Left forelimb (tissue), 1 donor: ENCODE data around the gene FBXL7.

Source experiments
- DNase-seq: peaks from one replicate; pipeline ENCODE4 v3.0.0-alpha.2; 2018; ENCODE audit warnings: low spot score

FBXL7 gene

GRCh38 chr5:15544039-15544438 is 44.1 kb downstream of the FBXL7 start:
- no peak for DNase-seq

- DNase-seq: no peak
These were observed 45.1 kb downstream of the FBXL7 start for GRCh38 chr5:15545082-15545481.

GRCh38 chr5:15547261-15547839 is 47.4 kb downstream of the FBXL7 start:
- DNase-seq: no peak

DNA sequence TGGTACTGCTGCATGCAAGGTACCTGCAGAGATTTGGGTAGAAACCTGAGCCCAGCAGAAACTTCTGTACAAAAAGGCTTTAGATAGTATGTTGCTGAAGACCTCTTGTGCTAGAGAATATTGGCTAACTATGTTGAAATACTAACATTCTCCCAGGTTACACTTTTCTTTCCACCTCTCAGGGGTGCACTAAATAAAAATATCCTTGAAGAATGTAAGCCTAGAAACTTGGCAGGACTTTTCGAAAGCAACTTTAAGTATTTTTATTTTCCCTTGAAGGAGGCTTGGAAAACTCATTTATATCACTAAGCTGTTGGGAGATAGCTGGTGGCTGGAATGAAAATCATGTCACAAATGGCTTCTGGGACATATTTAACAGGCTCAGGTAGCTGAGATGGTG is 50.0 kb downstream of the FBXL7 start:
- no peak for DNase-seq

DNA sequence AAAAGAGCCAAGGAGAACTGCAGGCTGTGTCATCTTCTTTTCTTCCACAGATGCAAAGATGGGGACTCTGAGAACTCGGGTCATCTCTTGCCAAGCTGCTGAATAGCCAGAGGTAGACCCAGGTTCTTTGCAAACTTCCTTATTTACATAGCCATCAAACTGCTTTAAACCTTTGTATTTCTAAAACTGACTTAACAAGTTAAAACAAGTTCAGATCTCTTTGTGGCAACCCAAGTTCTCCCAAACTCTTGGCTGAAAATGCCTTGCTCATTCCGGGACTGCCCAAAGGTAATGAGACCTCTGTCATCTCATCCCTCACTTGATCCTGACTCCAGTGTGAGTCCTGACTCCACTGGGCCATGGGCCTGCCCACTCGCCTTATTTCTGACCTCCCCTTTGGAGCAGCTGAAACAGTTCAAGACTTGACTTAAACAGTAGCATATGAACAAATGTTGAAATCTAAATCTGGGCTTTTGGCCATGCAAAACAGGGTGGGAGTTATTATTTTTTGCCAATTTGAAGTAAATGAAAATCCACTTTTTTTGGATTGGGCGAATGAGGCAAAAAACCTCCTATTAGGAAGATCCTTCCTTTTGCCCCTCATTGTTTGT is 50.6 kb downstream of the FBXL7 start:
- no peak for DNase-seq

- no peak for DNase-seq
These were observed 51.1 kb downstream of the FBXL7 start for GRCh38 chr5:15551113-15551504.

DNA sequence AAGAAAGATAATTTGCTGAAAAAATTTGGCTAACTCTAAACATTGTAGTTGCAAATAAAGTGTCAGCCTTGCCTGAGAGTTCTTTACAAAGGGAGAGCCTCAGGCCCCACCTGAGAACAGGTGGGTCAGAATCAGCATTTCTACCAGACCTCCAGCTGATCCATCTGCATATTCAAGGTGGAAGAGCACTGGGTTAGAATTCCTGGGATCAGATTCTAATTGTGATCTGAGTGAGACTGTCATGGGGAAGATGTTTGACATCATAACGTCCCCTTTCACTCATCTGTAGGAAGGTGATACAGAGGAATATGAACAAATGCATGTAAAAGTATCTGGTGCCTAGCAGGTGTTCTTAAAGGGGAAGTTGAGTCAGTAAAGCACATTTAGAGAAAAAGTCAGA is 54.6 kb downstream of the FBXL7 start:
- DNase-seq: no peak

GRCh38 chr5:15555176-15555575 is 55.2 kb downstream of the FBXL7 start:
- DNase-seq: no peak

DNA sequence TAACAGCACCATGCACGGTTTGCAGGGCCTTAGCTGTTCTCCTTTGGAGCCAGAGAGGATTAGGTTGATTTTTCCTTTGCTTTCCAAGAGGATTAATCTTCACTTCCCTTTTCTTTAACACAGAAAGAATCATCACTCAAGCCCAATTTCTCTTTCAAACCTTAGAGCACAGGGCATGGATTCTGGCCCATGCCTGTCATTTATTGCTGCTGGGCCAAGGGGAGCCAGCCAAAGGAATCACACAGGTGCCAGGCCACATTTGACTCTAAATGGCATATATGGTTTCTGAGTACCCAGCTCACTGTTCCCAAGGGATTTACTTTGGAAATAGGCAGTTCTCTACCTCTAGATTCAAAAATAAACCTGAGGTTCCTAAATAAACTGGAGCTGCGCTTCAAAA is 58.3 kb downstream of the FBXL7 start:
- DNase-seq: no peak

DNA sequence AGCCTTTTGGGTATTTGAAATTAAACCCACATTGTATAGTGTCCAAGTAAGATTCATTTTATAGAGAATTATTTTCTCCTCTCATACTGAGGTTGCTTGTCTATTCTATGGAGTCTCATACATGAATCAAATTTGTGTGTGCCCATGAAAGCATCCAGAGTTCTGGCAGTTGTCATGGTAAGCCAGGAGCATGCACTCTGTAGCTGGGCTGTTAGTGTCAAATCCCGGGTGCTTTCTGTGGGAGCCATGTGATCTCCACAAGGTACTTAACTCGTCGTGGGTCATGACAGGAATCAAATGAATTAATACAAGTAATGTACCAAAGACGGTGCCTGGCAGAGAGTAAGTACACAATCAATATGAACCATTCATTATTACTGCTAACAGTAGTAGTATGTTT is 58.7 kb downstream of the FBXL7 start:
- DNase-seq: no peak

DNA sequence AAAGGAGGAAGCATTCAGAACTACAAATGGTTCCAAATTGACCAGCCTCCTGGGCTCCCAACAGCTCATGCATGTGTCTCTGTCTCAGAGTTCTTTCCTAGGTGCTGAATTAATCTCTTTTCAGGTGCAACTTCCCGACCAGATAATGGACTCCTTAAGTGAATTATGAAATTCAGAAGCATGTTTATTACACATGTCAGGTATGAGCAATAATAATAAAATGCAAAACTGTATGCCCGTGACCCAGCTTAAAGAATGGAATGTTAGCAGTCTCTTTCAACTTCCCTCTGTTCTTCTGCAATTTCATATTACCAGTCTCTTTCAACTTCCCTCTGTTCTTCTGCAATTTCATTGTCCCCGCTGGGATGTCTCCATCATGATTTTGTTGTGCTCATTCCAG is 60.4 kb downstream of the FBXL7 start:
- DNase-seq: no peak

DNA sequence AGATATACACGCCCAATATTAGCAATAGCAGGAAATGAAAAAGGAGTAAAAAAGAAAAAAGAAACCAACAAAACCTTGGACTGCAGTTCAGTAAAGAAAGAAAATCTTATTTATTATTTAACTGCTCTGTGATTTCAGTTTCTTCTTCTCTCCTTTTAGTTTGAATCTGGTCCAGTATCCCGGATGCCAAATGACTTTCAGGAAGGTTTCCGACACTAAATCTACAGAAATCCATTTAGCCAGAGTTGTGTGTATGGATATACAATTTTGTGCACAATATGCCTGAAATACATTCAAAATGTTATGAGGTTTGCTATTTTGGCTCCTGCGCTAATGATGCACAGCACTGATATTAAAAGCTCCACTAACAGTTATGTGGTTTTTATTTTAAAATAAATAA is 64.5 kb downstream of the FBXL7 start:
- DNase-seq: no peak

DNA sequence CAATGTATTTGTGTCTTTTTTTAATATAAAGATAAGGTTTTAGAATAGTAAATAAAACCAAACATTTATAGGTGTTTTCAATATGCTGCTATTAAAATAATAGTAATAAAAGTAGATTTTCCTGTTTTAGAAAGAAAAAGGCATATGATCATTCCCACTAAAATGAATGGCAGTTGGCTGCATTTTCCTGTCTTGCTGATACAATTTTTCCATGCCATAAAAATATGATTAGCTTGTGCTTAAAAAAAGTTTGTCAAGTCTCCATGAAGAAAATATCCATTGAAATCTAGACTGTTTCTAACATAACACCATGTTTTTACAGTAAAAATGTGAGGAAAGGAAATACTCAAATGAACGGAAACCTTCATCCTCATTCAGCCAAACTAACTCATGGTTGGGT is 65.0 kb downstream of the FBXL7 start:
- DNase-seq: no peak

GRCh38 chr5:15566306-15566705 is 66.3 kb downstream of the FBXL7 start:
- DNase-seq: no peak

DNA sequence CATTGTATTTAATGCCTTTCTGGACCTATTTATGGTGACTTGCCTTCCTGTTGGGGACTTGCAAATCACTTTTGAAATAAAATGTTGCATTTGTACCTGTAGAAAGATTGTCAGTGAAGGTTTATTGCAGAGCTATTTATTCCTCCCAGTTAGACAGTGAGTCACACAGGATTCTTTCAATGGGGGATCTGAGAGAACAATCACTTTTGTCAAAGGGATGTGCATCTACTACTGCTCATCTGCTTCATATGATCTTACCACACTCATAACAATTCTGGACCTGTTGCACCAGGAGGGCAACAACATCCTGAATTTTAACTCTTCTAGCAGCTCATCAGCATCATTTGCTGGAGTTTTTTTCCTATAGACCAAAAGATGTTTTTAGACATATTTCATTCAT is 66.8 kb downstream of the FBXL7 start:
- no peak for DNase-seq

DNA sequence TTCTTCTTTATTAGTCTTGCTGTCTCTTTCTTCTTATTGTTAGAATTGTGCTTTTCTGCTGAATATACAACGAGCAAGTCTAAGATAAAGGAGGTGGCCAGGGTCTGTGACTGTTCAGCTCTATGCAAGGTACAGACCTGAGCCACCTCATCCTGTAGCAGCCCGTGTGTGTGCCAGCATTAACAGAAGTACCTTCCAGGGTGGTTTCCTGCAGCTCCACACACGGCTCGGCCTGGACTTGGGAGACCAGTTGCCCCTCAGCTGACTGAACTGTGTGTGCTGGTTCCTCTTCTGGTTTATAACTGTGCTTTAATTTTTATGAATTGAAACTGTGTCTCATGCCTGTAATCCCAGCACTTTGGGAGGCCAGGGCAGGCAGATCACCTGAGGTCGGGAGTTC is 70.5 kb downstream of the FBXL7 start:
- no peak for DNase-seq

GRCh38 chr5:15571081-15571480 is 71.1 kb downstream of the FBXL7 start:
- no peak for DNase-seq

DNA sequence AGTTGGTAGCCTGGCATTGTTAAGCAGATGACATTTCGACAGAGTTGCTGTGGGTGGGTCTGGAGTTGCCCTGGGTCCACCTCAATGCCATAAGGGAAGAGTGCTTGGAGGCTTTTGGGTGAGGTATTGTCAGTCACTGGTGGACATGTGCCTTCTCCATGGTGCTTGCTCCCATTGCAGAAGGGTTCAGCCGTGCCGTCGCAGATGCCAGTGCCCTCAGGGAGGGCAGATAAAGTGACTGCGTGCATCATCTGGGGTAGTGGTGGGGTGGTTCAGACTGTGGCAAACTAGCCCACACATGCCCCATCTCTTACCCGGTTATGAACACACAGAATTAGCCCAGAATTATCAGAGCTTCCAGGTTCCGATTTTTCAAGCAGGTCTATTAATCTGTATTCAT is 71.6 kb downstream of the FBXL7 start:
- DNase-seq: no peak

GRCh38 chr5:15573590-15573989 is 73.6 kb downstream of the FBXL7 start:
- no peak for DNase-seq

- DNase-seq: no peak
These were observed 74.1 kb downstream of the FBXL7 start for GRCh38 chr5:15574128-15574527.

DNA sequence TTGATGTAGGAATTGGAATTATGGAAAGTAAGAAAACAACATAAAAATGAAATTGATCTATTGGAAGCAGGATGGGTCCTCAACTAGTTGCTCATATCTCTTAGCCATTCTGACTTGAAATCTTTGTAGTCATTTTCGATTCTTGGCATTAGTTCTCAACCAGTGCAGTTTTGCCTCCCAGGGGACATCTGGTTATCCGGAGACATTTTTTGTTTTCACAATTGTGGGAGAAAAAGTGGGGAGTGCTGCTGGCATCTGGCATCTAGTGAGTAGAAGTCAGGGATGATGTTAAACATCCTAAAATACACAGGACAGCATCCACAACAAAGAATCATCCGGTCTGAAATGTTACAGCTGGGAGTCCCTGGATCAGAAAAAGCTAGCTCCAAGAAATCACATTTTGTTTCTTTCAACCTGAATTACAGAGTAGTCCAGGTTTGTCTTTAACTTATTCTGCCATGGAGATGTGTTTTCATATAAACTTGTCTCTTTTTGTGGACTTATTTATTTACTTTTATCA is 74.9 kb downstream of the FBXL7 start:
- no peak for DNase-seq

DNA sequence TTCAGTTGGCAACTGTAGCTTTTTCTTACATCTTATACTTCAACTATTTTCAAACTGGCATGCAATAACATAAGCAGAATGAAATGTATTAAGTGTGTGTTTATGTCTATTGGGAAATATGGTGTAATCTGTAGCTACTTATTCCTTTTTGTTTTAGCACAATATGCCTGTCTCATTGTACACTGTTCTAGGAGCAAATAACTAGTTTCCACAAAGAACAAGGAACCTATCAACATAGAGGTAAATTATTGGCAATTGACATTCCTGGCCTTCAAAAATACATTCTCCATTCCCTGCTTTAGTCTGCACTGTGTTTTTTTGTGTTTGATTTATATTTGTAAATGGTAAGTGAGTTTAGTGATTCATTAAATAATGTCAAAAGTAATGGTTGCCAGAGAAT is 75.7 kb downstream of the FBXL7 start:
- no peak for DNase-seq

GRCh38 chr5:15577132-15577531 is 77.2 kb downstream of the FBXL7 start:
- DNase-seq: no peak

GRCh38 chr5:15577831-15578230 is 77.9 kb downstream of the FBXL7 start:
- no peak for DNase-seq
